ENCODE results near the gene IFIT1B.

Gene IFIT1B

GRCh38 chr10:89369156-89370105 lies 8.4 kb upstream of the IFIT1B start:
- peak; percentile 76 for TF ChIP-seq CTCF (IDR thresholded peaks at IDR 0.05; ENCODE audit: poor library complexity, severe bottlenecking)
- H3K9me3 ChIP-seq (ENCODE audit: severe bottlenecking), result no peaks in the 10 kb centered on the region
- H3K4me1 ChIP-seq (ENCODE audit: insufficient read depth, poor library complexity, severe bottlenecking), result peaks cover 9% of the 10 kb centered on the region
- no peaks in the 10 kb centered on the region for H3K36me3 ChIP-seq (ENCODE audit: low read depth)
- no peak overlapping the region for H3K4me3 ChIP-seq (ENCODE audit: severe bottlenecking)
- H3K27me3 ChIP-seq (ENCODE audit: insufficient read depth, poor library complexity, severe bottlenecking), result no peaks in the 10 kb centered on the region
- no peak overlapping the region for H3K27ac ChIP-seq (ENCODE audit: poor library complexity, severe bottlenecking)
- DNase-seq (ENCODE audit: low spot score) (no peak), ATAC-seq (ENCODE audit: low read depth) (no peak)

DNA sequence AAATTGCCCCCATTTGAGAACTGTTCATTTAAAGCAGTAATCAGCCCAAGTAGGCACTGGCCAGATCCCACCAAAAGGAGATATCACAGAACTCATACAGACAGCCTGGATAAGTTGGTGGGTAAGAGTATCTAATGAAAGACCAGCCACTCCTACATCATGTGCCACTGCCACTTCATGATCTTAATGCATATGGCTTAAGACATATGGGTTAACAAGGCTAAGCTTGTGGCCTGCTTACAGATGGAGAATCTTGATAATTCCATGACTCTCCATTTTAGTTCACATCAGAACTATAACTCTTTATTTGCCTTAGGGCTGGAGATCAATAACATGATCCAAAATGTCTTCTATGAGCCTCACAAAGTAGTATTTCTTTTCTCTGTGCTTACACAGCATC lies 6.8 kb upstream of the IFIT1B start:
- Histone ChIP-seq H3K27me3 (ENCODE audit: insufficient read depth, poor library complexity, severe bottlenecking) (no peaks in the 10 kb centered on the region), H3K36me3 (ENCODE audit: low read depth) (no peaks in the 10 kb centered on the region), H3K4me3 (ENCODE audit: severe bottlenecking) (no peak overlapping the region), H3K4me1 (ENCODE audit: insufficient read depth, poor library complexity, severe bottlenecking) (peaks cover 11% of the 10 kb centered on the region), H3K9me3 (ENCODE audit: severe bottlenecking) (no peaks in the 10 kb centered on the region), H3K27ac (ENCODE audit: poor library complexity, severe bottlenecking) (no peak overlapping the region)
- TF ChIP-seq CTCF (IDR thresholded peaks at IDR 0.05; ENCODE audit: poor library complexity, severe bottlenecking), result no peak
- ATAC-seq (ENCODE audit: low read depth), result no peak
- no peak for DNase-seq (ENCODE audit: low spot score)

- H3K36me3 ChIP-seq (ENCODE audit: low read depth), result no peaks in the 10 kb centered on the region
- no peak for TF ChIP-seq CTCF (IDR thresholded peaks at IDR 0.05; ENCODE audit: poor library complexity, severe bottlenecking)
- H3K27ac ChIP-seq (ENCODE audit: poor library complexity, severe bottlenecking), result no peak overlapping the region
- H3K4me1 ChIP-seq (ENCODE audit: insufficient read depth, poor library complexity, severe bottlenecking), result peaks cover 11% of the 10 kb centered on the region
- no peak overlapping the region for H3K4me3 ChIP-seq (ENCODE audit: severe bottlenecking)
- no peaks in the 10 kb centered on the region for H3K9me3 ChIP-seq (ENCODE audit: severe bottlenecking)
- no peak for DNase-seq (ENCODE audit: low spot score)
- ATAC-seq (ENCODE audit: low read depth), result no peak
- no peaks in the 10 kb centered on the region for H3K27me3 ChIP-seq (ENCODE audit: insufficient read depth, poor library complexity, severe bottlenecking)
Observed at GRCh38 chr10:89371987-89372386, 5.9 kb upstream of the IFIT1B start.

GRCh38 chr10:89373916-89374711 lies 3.7 kb upstream of the IFIT1B start:
- Histone ChIP-seq H3K4me3 (ENCODE audit: severe bottlenecking) (no peak overlapping the region), H3K27me3 (ENCODE audit: insufficient read depth, poor library complexity, severe bottlenecking) (no peaks in the 10 kb centered on the region), H3K27ac (ENCODE audit: poor library complexity, severe bottlenecking) (peak overlapping the region; percentile 29), H3K4me1 (ENCODE audit: insufficient read depth, poor library complexity, severe bottlenecking) (peaks cover 11% of the 10 kb centered on the region), H3K36me3 (ENCODE audit: low read depth) (no peaks in the 10 kb centered on the region), H3K9me3 (ENCODE audit: severe bottlenecking) (no peaks in the 10 kb centered on the region)
- DNase-seq (ENCODE audit: low spot score) (no peak), ATAC-seq (ENCODE audit: low read depth) (peak; percentile 85)
- TF ChIP-seq CTCF (IDR thresholded peaks at IDR 0.05; ENCODE audit: poor library complexity, severe bottlenecking), result no peak

All from RWPE2 (cell line).